B cell (primary cell): ENCODE results near the gene GPC5.

Experiments used
- CTCF ChIP-seq: fragments of 200-600 bp; IDR thresholded peaks from one replicate; pipeline ENCODE4 v1.8.0; 2022; ENCODE audit warnings: antibody characterized with exemption, mild to moderate bottlenecking
- EZH2 ChIP-seq: IDR thresholded peaks from 2 replicates; pipeline ENCODE4 v1.6.1; 2012; ENCODE audit warnings: borderline replicate concordance, low read depth, mild to moderate bottlenecking, moderate library complexity, low read length; ENCODE audit not compliant: insufficient read depth, poor library complexity, severe bottlenecking

GRCh38 chr13:92196591-92197256, 798.3 kb downstream of the GPC5 start:
- TF ChIP-seq CTCF = no peak
- TF ChIP-seq EZH2 = no peak
